T follicular helper cell (primary cell): ENCODE results near the gene RREB1.
A peak's percentile ranks its signal among the peaks of the same experiment; 100 is the strongest.

Experiments used
- DNase-seq: peaks from one replicate; pipeline ENCODE4 v3.0.0-alpha.2; 2020; ENCODE audit warnings: low read depth
- total RNA-seq, 2 experiments: gene quantifications; one replicate each; lab custom pipeline; 2026; lab: John Stamatoyannopoulos, UW

The RREB1 gene
- 39.4 to 85.8 reads per million in 2 experiments for total RNA-seq

GRCh38 chr6:7107578-7108195 is at the start of gene RREB1:
TSS of gene RREB1 (plus strand) at chr6:7107961. CDS start at chr6:7181912, 73,951 bp downstream.
- peak; percentile 48 for DNase-seq

- DNase-seq, result no peak
Observed at GRCh38 chr6:7058250-7058923, 49.4 kb upstream of the RREB1 start.

- DNase-seq, result no peak
Observed at GRCh38 chr6:7060769-7061516, 46.8 kb upstream of the RREB1 start.

GRCh38 chr6:7062451-7063162 is 45.2 kb upstream of the RREB1 start:
- no peak for DNase-seq

GRCh38 chr6:7067305-7067704 is 40.5 kb upstream of the RREB1 start:
- no peak for DNase-seq

GRCh38 chr6:7071405-7071804 is 36.4 kb upstream of the RREB1 start:
- DNase-seq, result no peak

GRCh38 chr6:7073082-7073820 is 34.5 kb upstream of the RREB1 start:
- DNase-seq, result no peak

- DNase-seq, result peak; percentile 44
Observed at GRCh38 chr6:7073821-7074525, 33.8 kb upstream of the RREB1 start.

GRCh38 chr6:7074870-7075269 is 32.9 kb upstream of the RREB1 start:
- no peak for DNase-seq

GRCh38 chr6:7075341-7076000 is 32.3 kb upstream of the RREB1 start:
- no peak for DNase-seq

- no peak for DNase-seq
Observed at GRCh38 chr6:7077856-7078255, 29.9 kb upstream of the RREB1 start.

- DNase-seq, result no peak
Observed at GRCh38 chr6:7078856-7079255, 28.9 kb upstream of the RREB1 start.

GRCh38 chr6:7080311-7080710 is 27.4 kb upstream of the RREB1 start:
- DNase-seq, result no peak

GRCh38 chr6:7085911-7086310 is 21.9 kb upstream of the RREB1 start:
- DNase-seq, result no peak

- peak; percentile 16 for DNase-seq
Observed at GRCh38 chr6:7086488-7086887, 21.3 kb upstream of the RREB1 start.

- no peak for DNase-seq
Observed at GRCh38 chr6:7087066-7087465, 20.7 kb upstream of the RREB1 start.

GRCh38 chr6:7087491-7087979 is 20.2 kb upstream of the RREB1 start:
- DNase-seq, result no peak

- DNase-seq, result no peak
Observed at GRCh38 chr6:7088076-7088742, 19.6 kb upstream of the RREB1 start.

- no peak for DNase-seq
Observed at GRCh38 chr6:7098993-7099392, 8.8 kb upstream of the RREB1 start.
